HG03521 (cell line): ENCODE measurements around the gene RIPOR1.
"Not testable (repeated sequence)": the region's sequence is repeated elsewhere in the genome, so short reads cannot be mapped to it uniquely, and the experiment has no call there.

Experiments
- ATAC-seq: cut with Tn5 transposase; IDR thresholded peaks from one replicate; pipeline ENCODE4 v1.9.1; 2021; ENCODE audit warnings: mild to moderate bottlenecking, moderate library complexity; ENCODE audit not compliant: unreplicated experiment

RIPOR1 gene

GRCh38 chr16:67514382-67514828 is 14.2 kb upstream of the RIPOR1 start:
- no peak for ATAC-seq

- ATAC-seq, result no peak
Measured at GRCh38 chr16:67516296-67517154, 12.1 kb upstream of the RIPOR1 start.

GRCh38 chr16:67517155-67517445 is 11.5 kb upstream of the RIPOR1 start:
- ATAC-seq, result no peak

GRCh38 chr16:67517661-67518423 is 10.8 kb upstream of the RIPOR1 start:
- no peak for ATAC-seq

GRCh38 chr16:67518676-67519075 is 10.0 kb upstream of the RIPOR1 start:
- ATAC-seq, result no peak

- ATAC-seq, result no peak
Measured at GRCh38 chr16:67519242-67519641, 9.4 kb upstream of the RIPOR1 start.

GRCh38 chr16:67521095-67521804 is 7.4 kb upstream of the RIPOR1 start:
- ATAC-seq, result peak; percentile 72

- ATAC-seq, result no peak
Measured at GRCh38 chr16:67525176-67525860, 3.3 kb upstream of the RIPOR1 start.

- no peak for ATAC-seq
Measured at GRCh38 chr16:67526149-67526791, 2.4 kb upstream of the RIPOR1 start.

GRCh38 chr16:67528870-67529581 is 397 bp downstream of the RIPOR1 start:
- ATAC-seq, result no peak

GRCh38 chr16:67529582-67530012 is 968 bp downstream of the RIPOR1 start:
- ATAC-seq, result no peak

- no peak for ATAC-seq
Measured at GRCh38 chr16:67530013-67530939, 1.6 kb downstream of the RIPOR1 start.

- ATAC-seq, result no peak
Measured at GRCh38 chr16:67531247-67531646, 2.6 kb downstream of the RIPOR1 start.

GRCh38 chr16:67533024-67533560 is 4.5 kb downstream of the RIPOR1 start:
- ATAC-seq, result no peak

- ATAC-seq, result not testable (repeated sequence)
Measured at GRCh38 chr16:67533987-67534386, 5.4 kb downstream of the RIPOR1 start.

- no peak for ATAC-seq
Measured at GRCh38 chr16:67534431-67534830, 5.8 kb downstream of the RIPOR1 start.

- no peak for ATAC-seq
Measured at GRCh38 chr16:67535201-67535600, 6.6 kb downstream of the RIPOR1 start.

GRCh38 chr16:67537270-67537635 is 8.6 kb downstream of the RIPOR1 start:
- no peak for ATAC-seq
